GM23338 (cell line): ENCODE results near the gene DROSHA. TPM values are rescaled to one million over a fixed set of nuclear protein-coding genes. Genes with fewer than 3 reads are reported as not detected.

Source experiments
- ATAC-seq: fragments of 200-7000 bp; cut with Tn5 transposase; 3 replicates; pipeline ENCODE4 v1.9.1; 2020
- DNase-seq: peaks from one replicate; pipeline ENCODE4 v3.0.0-alpha.2; 2015; ENCODE audit warnings: low spot score
- H2AFZ ChIP-seq: fragments of 200-600 bp; sonication (generic); 2 replicates; pipeline ENCODE4 v1.8.0; 2016; ENCODE audit warnings: antibody characterized with exemption, mild to moderate bottlenecking, moderate library complexity
- H3F3A ChIP-seq: fragments of 200-600 bp; sonication (generic); replicated peaks from 2 replicates; pipeline ENCODE4 v1.8.0; 2017; ENCODE audit warnings: antibody characterized with exemption, mixed run types, low read depth
- H3K27ac ChIP-seq: fragments of 200-600 bp; sonication (generic); 2 replicates; pipeline ENCODE4 v1.6.1; 2016; ENCODE audit warnings: low read depth
- H3K27me3 ChIP-seq: fragments of 200-600 bp; sonication (generic); 2 replicates; pipeline ENCODE4 v1.8.0; 2016; ENCODE audit warnings: mild to moderate bottlenecking, mixed run types, moderate library complexity; ENCODE audit not compliant: insufficient read depth
- H3K36me3 ChIP-seq: fragments of 200-600 bp; sonication (generic); 2 replicates; pipeline ENCODE4 v1.8.0; 2016; ENCODE audit warnings: mild to moderate bottlenecking; ENCODE audit not compliant: insufficient read depth
- H3K4me1 ChIP-seq: fragments of 200-600 bp; sonication (generic); 2 replicates; pipeline ENCODE4 v1.8.0; 2016; ENCODE audit warnings: mild to moderate bottlenecking, moderate library complexity; ENCODE audit not compliant: insufficient read depth
- H3K4me2 ChIP-seq: fragments of 200-600 bp; sonication (generic); 2 replicates; pipeline ENCODE4 v1.7.1; 2017; ENCODE audit warnings: mixed run types
- H3K4me3 ChIP-seq: fragments of 200-600 bp; sonication (generic); 2 replicates; pipeline ENCODE4 v1.6.1; 2016; ENCODE audit warnings: mixed run types
- H3K79me2 ChIP-seq: fragments of 200-600 bp; sonication (generic); replicated peaks from 2 replicates; pipeline ENCODE4 v1.8.0; 2017; ENCODE audit warnings: mild to moderate bottlenecking; ENCODE audit not compliant: insufficient read depth
- H3K9me2 ChIP-seq: fragments of 200-600 bp; sonication (generic); 2 replicates; pipeline ENCODE4 v1.8.0; 2017; ENCODE audit not compliant: insufficient read depth
- H4K20me1 ChIP-seq: fragments of 200-600 bp; sonication (generic); replicated peaks from 2 replicates; pipeline ENCODE4 v1.8.0; 2017; ENCODE audit warnings: mild to moderate bottlenecking; ENCODE audit not compliant: insufficient read depth
- H3K27ac Mint-ChIP-seq: 2 replicates; pipeline ENCODE4 v1.8.0; 2020; ENCODE audit warnings: inconsistent platforms, mild to moderate bottlenecking, moderate library complexity, mixed read lengths
- H3K27me3 Mint-ChIP-seq: 3 replicates; pipeline ENCODE4 v1.8.0; 2022; ENCODE audit warnings: low read depth, mild to moderate bottlenecking, moderate library complexity, mixed read lengths, inconsistent platforms; ENCODE audit not compliant: insufficient read depth, poor library complexity
- H3K36me3 Mint-ChIP-seq: 3 replicates; pipeline ENCODE4 v1.8.0; 2021; ENCODE audit warnings: low read depth, mild to moderate bottlenecking, inconsistent platforms, moderate library complexity, mixed read lengths
- H3K4me1 Mint-ChIP-seq: 3 replicates; pipeline ENCODE4 v1.8.0; 2020; ENCODE audit warnings: mild to moderate bottlenecking, inconsistent platforms, mixed read lengths
- H3K4me3 Mint-ChIP-seq: 3 replicates; pipeline ENCODE4 v1.8.0; 2021; ENCODE audit warnings: moderate library complexity, mild to moderate bottlenecking, inconsistent platforms, mixed read lengths
- H3K9me3 Mint-ChIP-seq: 3 replicates; pipeline ENCODE4 v1.8.0; 2020; ENCODE audit warnings: moderate library complexity, mild to moderate bottlenecking, inconsistent platforms, mixed read lengths
- CREB1 ChIP-seq: fragments of 250-450 bp; sonication (Bioruptor Pico); IDR thresholded peaks from 2 replicates; pipeline ENCODE4 v1.5.0; 2020; ENCODE audit warnings: low read depth, mild to moderate bottlenecking, moderate library complexity
- ETS1 ChIP-seq: IDR thresholded peaks from 2 replicates; pipeline ENCODE4 v1.6.1; 2016; ENCODE audit warnings: antibody characterized with exemption
- EZH2 ChIP-seq: fragments of 200-600 bp; sonication (generic); IDR thresholded peaks from one replicate; pipeline ENCODE4 v1.8.0; 2017; ENCODE audit warnings: antibody characterized with exemption, mild to moderate bottlenecking, low read depth; ENCODE audit not compliant: unreplicated experiment
- EZH2phosphoT487 ChIP-seq: fragments of 200-600 bp; sonication (generic); IDR thresholded peaks from one replicate; pipeline ENCODE4 v1.8.1; 2018; ENCODE audit warnings: antibody characterized with exemption; ENCODE audit not compliant: unreplicated experiment
- NANOG ChIP-seq: IDR thresholded peaks from 2 replicates; pipeline ENCODE4 v1.6.1; 2016; ENCODE audit warnings: antibody characterized with exemption, borderline replicate concordance
- POLR2AphosphoS5 ChIP-seq: IDR thresholded peaks from 2 replicates; pipeline ENCODE4 v1.6.1; 2016; ENCODE audit warnings: antibody characterized with exemption, low read depth
- STAT1 ChIP-seq: IDR thresholded peaks from one replicate; pipeline ENCODE4 v1.6.1; 2016; ENCODE audit warnings: antibody characterized with exemption; ENCODE audit not compliant: unreplicated experiment
- ZNF114 ChIP-seq: fragments of 250-450 bp; sonication (Bioruptor Pico); IDR thresholded peaks from 2 replicates; pipeline ENCODE4 v1.5.0; 2020; ENCODE audit warnings: mild to moderate bottlenecking, moderate library complexity
- ZNF462 ChIP-seq: fragments of 250-450 bp; sonication (Bioruptor Pico); IDR thresholded peaks from 2 replicates; pipeline ENCODE4 v1.5.0; 2020; ENCODE audit warnings: mild to moderate bottlenecking, moderate library complexity
- polyA plus RNA-seq: library from polyadenylated mRNA; unstranded; fragments of >200 nt; fragmentation: Nextera tagmentation; extraction: Ambion mirVana; gene quantifications from 2 replicates; pipeline ENCODE4 v1.2.1, GENCODE V29; 2016
- total RNA-seq: library from RNA; depleted of rRNA; stranded (reverse); fragments of >200 nt; shearing (Covaris generic); gene quantifications from 2 replicates; pipeline ENCODE4 v1.2.3, GENCODE V29; 2014
- TF ChIP-seq, protein P1 (sequence below), 2 experiments: fragments of 200-600 bp in 1 of 2; sonication (generic) in 1 of 2; conservative IDR thresholded peaks; 2 replicates each; pipeline versions ENCODE4 v1.5.1 to v1.6.1; 2016 to 2017; ENCODE audit warnings: antibody characterized with exemption in 2 of 2, low read depth in 2 of 2, mild to moderate bottlenecking in 2 of 2, moderate library complexity in 1 of 2

The DROSHA gene
- total and polyA plus RNA-seq, 2 experiments from 2014 or later, result 70.6 to 87.8 TPM

DNA sequence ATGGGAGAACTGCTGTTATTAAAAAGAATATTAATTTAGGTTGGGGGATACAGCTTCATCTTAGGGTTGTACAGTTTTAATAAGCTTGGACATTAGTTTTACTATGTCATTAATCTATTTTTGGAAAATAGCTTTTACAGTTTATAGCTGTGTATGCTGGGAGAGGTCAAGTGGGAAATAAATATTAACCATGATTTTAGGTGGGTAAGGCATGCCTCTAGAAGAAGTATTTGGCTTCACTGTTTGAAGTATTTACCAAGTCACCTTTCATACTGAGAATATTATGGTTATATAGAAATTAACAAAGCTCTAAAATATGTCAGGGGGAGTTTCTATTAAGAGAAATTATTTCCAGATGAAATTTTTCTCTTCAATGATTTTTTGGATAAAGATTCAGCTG, 5.5 kb upstream of the DROSHA start:
- H3K27ac Mint-ChIP-seq, result no peak overlapping the region
- DNase-seq, result no peak
- Histone ChIP-seq H2AFZ (no peak overlapping the region), H4K20me1 (peaks cover 3% of the 10 kb centered on the region; the same call in 1 of the 2 replicates), H3K79me2 (peaks cover 18% of the 10 kb centered on the region), H3K4me3 (no peak overlapping the region), H3K27me3 (no peaks in the 10 kb centered on the region), H3K9me2 (no peaks in the 10 kb centered on the region), H3K36me3 (peaks cover 48% of the 10 kb centered on the region), H3K4me2 (no peak overlapping the region), H3K27ac (no peak overlapping the region), H3K4me1 (peaks cover 6% of the 10 kb centered on the region; the same call in 1 of the 2 replicates), H3F3A (0 out of 2 replicates have a peak, but pooled peaks cover 3% of the 10 kb centered on the region)
- TF ChIP-seq STAT1 (no peak), EZH2phosphoT487 (no peak), ETS1 (no peak), ZNF114 (no peak), EZH2 (no peak), CREB1 (CRISPR knock-in tag) (no peak), NANOG (no peak)
- TF ChIP-seq, protein P1, sequence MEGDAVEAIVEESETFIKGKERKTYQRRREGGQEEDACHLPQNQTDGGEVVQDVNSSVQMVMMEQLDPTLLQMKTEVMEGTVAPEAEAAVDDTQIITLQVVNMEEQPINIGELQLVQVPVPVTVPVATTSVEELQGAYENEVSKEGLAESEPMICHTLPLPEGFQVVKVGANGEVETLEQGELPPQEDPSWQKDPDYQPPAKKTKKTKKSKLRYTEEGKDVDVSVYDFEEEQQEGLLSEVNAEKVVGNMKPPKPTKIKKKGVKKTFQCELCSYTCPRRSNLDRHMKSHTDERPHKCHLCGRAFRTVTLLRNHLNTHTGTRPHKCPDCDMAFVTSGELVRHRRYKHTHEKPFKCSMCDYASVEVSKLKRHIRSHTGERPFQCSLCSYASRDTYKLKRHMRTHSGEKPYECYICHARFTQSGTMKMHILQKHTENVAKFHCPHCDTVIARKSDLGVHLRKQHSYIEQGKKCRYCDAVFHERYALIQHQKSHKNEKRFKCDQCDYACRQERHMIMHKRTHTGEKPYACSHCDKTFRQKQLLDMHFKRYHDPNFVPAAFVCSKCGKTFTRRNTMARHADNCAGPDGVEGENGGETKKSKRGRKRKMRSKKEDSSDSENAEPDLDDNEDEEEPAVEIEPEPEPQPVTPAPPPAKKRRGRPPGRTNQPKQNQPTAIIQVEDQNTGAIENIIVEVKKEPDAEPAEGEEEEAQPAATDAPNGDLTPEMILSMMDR (conservative IDR thresholded peaks at IDR 0.05; ENCODE audit: low read depth in 2 of 2), result no peak
- H3K27me3 Mint-ChIP-seq, result peaks cover under 1% of the 10 kb centered on the region
- no peaks in the 10 kb centered on the region for H3K9me3 Mint-ChIP-seq
- no peak overlapping the region for H3K4me3 Mint-ChIP-seq
- peaks cover 10% of the 10 kb centered on the region for H3K4me1 Mint-ChIP-seq
- ATAC-seq, result no peak
- peaks cover 61% of the 10 kb centered on the region for H3K36me3 Mint-ChIP-seq

DNA sequence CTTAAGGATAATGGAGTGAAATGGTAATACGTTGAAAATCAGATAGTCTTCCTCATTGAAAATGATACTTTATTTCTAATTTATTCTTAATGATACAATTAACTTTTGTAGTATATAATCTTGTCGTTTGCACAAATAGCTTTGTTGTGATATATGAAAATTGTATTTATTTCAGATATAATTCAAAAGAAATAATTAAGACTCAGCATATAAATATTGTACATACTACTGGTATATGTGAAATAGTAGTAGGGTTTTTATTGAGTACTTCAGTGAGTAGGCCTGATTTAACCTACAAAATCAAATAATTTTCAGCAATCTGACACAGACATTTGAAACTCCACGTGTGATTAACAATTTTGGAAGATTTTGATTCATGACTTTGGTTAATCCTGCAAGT, 5.0 kb upstream of the DROSHA start:
- Mint-ChIP-seq H3K4me1 (peaks cover 10% of the 10 kb centered on the region), H3K27ac (no peak overlapping the region), H3K4me3 (no peak overlapping the region), H3K9me3 (no peaks in the 10 kb centered on the region), H3K36me3 (peaks cover 57% of the 10 kb centered on the region), H3K27me3 (peaks cover 5% of the 10 kb centered on the region)
- Histone ChIP-seq H3F3A (0 out of 2 replicates have a peak, but pooled peaks cover 3% of the 10 kb centered on the region), H3K27me3 (no peaks in the 10 kb centered on the region), H3K36me3 (peaks cover 46% of the 10 kb centered on the region), H3K4me1 (peaks cover 6% of the 10 kb centered on the region; the same call in 1 of the 2 replicates), H2AFZ (no peak overlapping the region), H3K27ac (no peak overlapping the region), H3K9me2 (no peaks in the 10 kb centered on the region), H3K79me2 (peaks cover 18% of the 10 kb centered on the region), H3K4me2 (no peak overlapping the region), H3K4me3 (no peak overlapping the region), H4K20me1 (peaks cover 3% of the 10 kb centered on the region; the same call in 1 of the 2 replicates)
- ATAC-seq (no peak), DNase-seq (no peak)
- TF ChIP-seq EZH2phosphoT487, result no peak
- no peak for TF ChIP-seq ZNF462 (CRISPR knock-in tag)
- TF ChIP-seq POLR2AphosphoS5, result no peak
- TF ChIP-seq, protein P1 (conservative IDR thresholded peaks at IDR 0.05; ENCODE audit: low read depth in 2 of 2), result no peak
- TF ChIP-seq ZNF114, result no peak
- no peak for TF ChIP-seq CREB1 (CRISPR knock-in tag)
- no peak for TF ChIP-seq STAT1
